ENCODE results near the gene GPC5.

GPC5 gene

DNA sequence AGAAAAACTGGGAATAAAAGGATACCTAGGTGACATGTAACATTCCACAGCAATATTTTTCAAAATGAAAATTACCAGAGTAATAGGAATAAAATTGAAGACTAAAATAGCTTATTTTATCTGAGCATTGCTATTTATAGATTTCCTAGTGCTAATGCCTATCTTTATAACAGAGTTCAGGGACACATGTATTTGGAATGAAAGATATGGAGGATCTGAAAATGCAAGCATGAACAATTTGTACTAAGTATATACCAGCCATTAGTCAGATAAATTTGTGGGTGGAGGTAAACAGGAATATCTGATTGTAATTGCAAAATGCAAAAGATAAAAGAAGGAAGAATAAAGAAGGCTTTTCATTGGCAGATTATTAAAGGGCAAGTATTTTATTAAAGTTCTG is 345.9 kb downstream of the GPC5 start:
- Histone ChIP-seq H3K27ac (ENCODE audit: low read depth, low read length) (no peak overlapping the region), H3K79me2 (ENCODE audit: control insufficient read depth, insufficient read depth, low read length) (no peaks in the 10 kb centered on the region), H4K8ac (ENCODE audit: low read depth, low read length) (no peak overlapping the region), H3K27me3 (ENCODE audit: insufficient read depth, low read length, poor library complexity) (no peaks in the 10 kb centered on the region), H3K4me2 (ENCODE audit: low read length) (no peak overlapping the region), H3K36me3 (ENCODE audit: control insufficient read depth, insufficient read depth, low read length) (no peaks in the 10 kb centered on the region), H3K18ac (ENCODE audit: low read length) (no peak overlapping the region), H2BK15ac (replicated peaks; ENCODE audit: low read depth) (no peak overlapping the region), H3K4me1 (ENCODE audit: control insufficient read depth, low read depth, low read length) (no peaks in the 10 kb centered on the region), H2AK5ac (ENCODE audit: low read length) (no peak overlapping the region), H3K23ac (ENCODE audit: low read length) (no peak overlapping the region), H2BK5ac (ENCODE audit: low read length) (no peak overlapping the region), H2BK120ac (ENCODE audit: low read depth, low read length) (no peak overlapping the region), H3K4ac (ENCODE audit: low read depth, low read length) (no peak overlapping the region), H3K56ac (ENCODE audit: low read length) (no peak overlapping the region), H4K5ac (ENCODE audit: low read length) (no peak overlapping the region), H3K9ac (ENCODE audit: low read length) (no peak overlapping the region), H3K79me1 (ENCODE audit: low read length) (no peaks in the 10 kb centered on the region), H3K4me3 (ENCODE audit: low read length) (no peak overlapping the region)
- no peak for DNase-seq

DNA sequence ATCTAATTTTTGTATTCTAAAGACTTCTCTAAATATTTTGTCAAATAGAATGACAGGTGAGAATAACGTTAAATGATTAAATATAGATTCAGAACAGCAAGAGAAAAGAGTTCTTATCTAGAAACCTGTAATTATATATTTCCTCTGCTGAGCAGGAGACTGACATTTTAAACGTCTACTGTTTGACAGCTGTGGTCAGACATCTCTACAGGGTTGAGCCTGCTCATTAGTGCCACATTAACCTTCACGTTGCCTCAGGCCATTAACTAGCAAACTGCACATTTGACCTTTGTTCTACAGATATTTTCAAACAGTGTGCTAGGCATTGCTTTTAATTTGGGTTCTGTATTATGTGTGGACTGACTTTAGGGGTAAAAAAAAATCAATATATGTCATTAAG is 347.5 kb downstream of the GPC5 start:
- Histone ChIP-seq H3K79me1 (ENCODE audit: low read length) (no peaks in the 10 kb centered on the region), H2BK15ac (replicated peaks; ENCODE audit: low read depth) (no peak overlapping the region), H3K4me1 (ENCODE audit: control insufficient read depth, low read depth, low read length) (no peaks in the 10 kb centered on the region), H3K18ac (ENCODE audit: low read length) (no peak overlapping the region), H4K8ac (ENCODE audit: low read depth, low read length) (no peak overlapping the region), H2AK5ac (ENCODE audit: low read length) (no peak overlapping the region), H3K27me3 (ENCODE audit: insufficient read depth, low read length, poor library complexity) (no peaks in the 10 kb centered on the region), H3K4ac (ENCODE audit: low read depth, low read length) (no peak overlapping the region), H3K4me3 (ENCODE audit: low read length) (no peak overlapping the region), H3K4me2 (ENCODE audit: low read length) (no peak overlapping the region), H2BK5ac (ENCODE audit: low read length) (no peak overlapping the region), H4K5ac (ENCODE audit: low read length) (no peak overlapping the region), H3K27ac (ENCODE audit: low read depth, low read length) (no peak overlapping the region), H3K9ac (ENCODE audit: low read length) (no peak overlapping the region), H3K36me3 (ENCODE audit: control insufficient read depth, insufficient read depth, low read length) (no peaks in the 10 kb centered on the region), H2BK120ac (ENCODE audit: low read depth, low read length) (no peak overlapping the region), H3K56ac (ENCODE audit: low read length) (no peak overlapping the region), H3K79me2 (ENCODE audit: control insufficient read depth, insufficient read depth, low read length) (no peaks in the 10 kb centered on the region), H3K23ac (ENCODE audit: low read length) (no peak overlapping the region)
- WGBS (ENCODE audit: extremely low coverage, insufficient coverage, low lambda C conversion rate): no CpG with 5 or more reads among the region's 3 CpGs
- DNase-seq: no peak

DNA sequence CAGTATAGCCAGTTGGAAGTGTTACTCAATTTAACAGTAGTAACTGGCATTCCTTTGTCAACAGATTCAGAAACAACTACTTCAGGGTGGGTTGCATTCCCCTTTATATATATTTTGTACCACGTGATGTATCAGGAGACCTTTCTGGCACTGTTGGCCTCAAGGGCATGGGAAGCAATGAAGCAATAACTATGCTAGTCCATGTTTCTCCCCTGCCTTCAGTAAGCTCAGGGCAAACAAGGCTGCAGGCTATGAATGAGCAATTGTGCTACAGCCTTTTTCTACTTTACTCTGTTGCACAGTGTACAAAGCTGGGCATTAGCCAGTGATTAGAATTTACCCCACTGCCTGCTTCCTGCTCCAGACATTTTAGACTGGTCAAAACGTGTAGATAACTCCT is 348.8 kb downstream of the GPC5 start:
- no peak overlapping the region for H4K8ac ChIP-seq (ENCODE audit: low read depth, low read length)
- H3K4me1 ChIP-seq (ENCODE audit: control insufficient read depth, low read depth, low read length): no peaks in the 10 kb centered on the region
- H3K36me3 ChIP-seq (ENCODE audit: control insufficient read depth, insufficient read depth, low read length): no peaks in the 10 kb centered on the region
- no peak overlapping the region for H3K23ac ChIP-seq (ENCODE audit: low read length)
- no peaks in the 10 kb centered on the region for H3K79me1 ChIP-seq (ENCODE audit: low read length)
- H4K5ac ChIP-seq (ENCODE audit: low read length): no peak overlapping the region
- no peak overlapping the region for H3K9ac ChIP-seq (ENCODE audit: low read length)
- no peak overlapping the region for H3K4ac ChIP-seq (ENCODE audit: low read depth, low read length)
- DNase-seq: no peak
- no peak overlapping the region for H3K18ac ChIP-seq (ENCODE audit: low read length)
- no peak overlapping the region for H2BK15ac ChIP-seq (replicated peaks; ENCODE audit: low read depth)
- no peaks in the 10 kb centered on the region for H3K27me3 ChIP-seq (ENCODE audit: insufficient read depth, low read length, poor library complexity)
- H2AK5ac ChIP-seq (ENCODE audit: low read length): no peak overlapping the region
- no peak overlapping the region for H2BK5ac ChIP-seq (ENCODE audit: low read length)
- no peaks in the 10 kb centered on the region for H3K79me2 ChIP-seq (ENCODE audit: control insufficient read depth, insufficient read depth, low read length)
- H2BK120ac ChIP-seq (ENCODE audit: low read depth, low read length): no peak overlapping the region
- H3K56ac ChIP-seq (ENCODE audit: low read length): no peak overlapping the region
- H3K4me3 ChIP-seq (ENCODE audit: low read length): no peak overlapping the region
- no peak overlapping the region for H3K4me2 ChIP-seq (ENCODE audit: low read length)
- no peak overlapping the region for H3K27ac ChIP-seq (ENCODE audit: low read depth, low read length)
- WGBS (ENCODE audit: extremely low coverage, insufficient coverage, low lambda C conversion rate): no CpG with 5 or more reads among the region's 2 CpGs

DNA sequence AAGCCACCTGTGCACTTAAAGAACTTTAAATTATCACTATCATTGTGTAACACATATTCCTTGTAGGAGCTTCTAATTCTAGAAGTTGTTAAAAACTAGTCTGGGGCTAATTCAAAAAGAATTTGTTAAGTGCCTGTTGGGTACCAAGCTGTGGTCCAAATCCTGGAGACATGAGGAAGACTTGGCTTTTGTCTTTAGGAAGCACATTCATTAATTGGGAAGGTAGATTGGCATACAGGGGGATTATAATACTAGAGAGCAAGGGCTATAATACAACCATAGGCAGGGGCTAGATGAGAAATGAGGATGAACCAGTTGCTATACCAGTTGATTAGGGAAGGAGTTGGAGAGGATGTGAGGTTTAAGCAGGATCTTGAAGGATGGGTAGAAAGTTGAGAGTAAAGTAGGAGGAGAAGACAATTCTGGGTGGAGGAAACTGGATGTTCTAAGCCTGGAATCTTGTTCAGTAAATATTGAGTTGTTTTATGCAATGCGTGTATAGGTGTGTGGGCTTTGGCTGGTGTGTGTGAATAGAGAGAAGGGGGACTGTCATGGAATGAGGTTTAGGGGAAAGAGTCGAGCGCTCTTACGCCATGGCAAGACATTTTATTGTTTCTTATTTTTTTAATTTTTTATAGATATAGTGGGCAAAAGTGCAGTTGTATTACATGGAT is 350.1 kb downstream of the GPC5 start:
- no peak for DNase-seq
- no peak overlapping the region for H3K4me3 ChIP-seq (ENCODE audit: low read length)
- no peak overlapping the region for H3K9ac ChIP-seq (ENCODE audit: low read length)
- no peak overlapping the region for H3K56ac ChIP-seq (ENCODE audit: low read length)
- H3K79me1 ChIP-seq (ENCODE audit: low read length): no peaks in the 10 kb centered on the region
- H2AK5ac ChIP-seq (ENCODE audit: low read length): no peak overlapping the region
- no peak overlapping the region for H3K4me2 ChIP-seq (ENCODE audit: low read length)
- no peak overlapping the region for H3K4ac ChIP-seq (ENCODE audit: low read depth, low read length)
- no peak overlapping the region for H2BK15ac ChIP-seq (replicated peaks; ENCODE audit: low read depth)
- H3K18ac ChIP-seq (ENCODE audit: low read length): no peak overlapping the region
- no peaks in the 10 kb centered on the region for H3K36me3 ChIP-seq (ENCODE audit: control insufficient read depth, insufficient read depth, low read length)
- no peaks in the 10 kb centered on the region for H3K27me3 ChIP-seq (ENCODE audit: insufficient read depth, low read length, poor library complexity)
- H3K27ac ChIP-seq (ENCODE audit: low read depth, low read length): no peak overlapping the region
- H4K8ac ChIP-seq (ENCODE audit: low read depth, low read length): no peak overlapping the region
- H3K79me2 ChIP-seq (ENCODE audit: control insufficient read depth, insufficient read depth, low read length): no peaks in the 10 kb centered on the region
- no peak overlapping the region for H2BK120ac ChIP-seq (ENCODE audit: low read depth, low read length)
- no CpG with 5 or more reads among the region's 4 CpGs for WGBS (ENCODE audit: extremely low coverage, insufficient coverage, low lambda C conversion rate)
- no peaks in the 10 kb centered on the region for H3K4me1 ChIP-seq (ENCODE audit: control insufficient read depth, low read depth, low read length)
- no peak overlapping the region for H2BK5ac ChIP-seq (ENCODE audit: low read length)
- no peak overlapping the region for H3K23ac ChIP-seq (ENCODE audit: low read length)
- no peak overlapping the region for H4K5ac ChIP-seq (ENCODE audit: low read length)

DNA sequence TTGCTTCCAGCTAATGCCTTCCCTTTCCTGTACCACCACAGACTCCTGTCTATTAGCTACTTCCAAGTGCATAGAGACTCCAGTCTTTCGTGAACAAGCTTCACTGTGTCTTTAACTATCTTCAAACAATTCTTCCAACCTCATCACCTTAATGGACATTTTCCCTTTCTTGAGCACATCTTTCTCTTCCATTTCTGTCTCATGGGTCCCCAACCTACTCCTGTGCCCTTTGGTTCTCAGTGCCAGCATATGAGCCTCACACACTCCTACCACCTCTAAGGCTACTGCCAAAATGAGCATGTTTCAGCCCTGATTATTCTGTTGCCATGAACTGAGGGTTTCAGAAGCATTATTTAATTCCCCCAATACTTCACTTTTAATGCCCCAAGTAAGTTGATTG is 360.3 kb downstream of the GPC5 start:
- no peak overlapping the region for H3K4ac ChIP-seq (ENCODE audit: low read depth, low read length)
- no peak overlapping the region for H3K27ac ChIP-seq (ENCODE audit: low read depth, low read length)
- no peak overlapping the region for H3K23ac ChIP-seq (ENCODE audit: low read length)
- H3K79me1 ChIP-seq (ENCODE audit: low read length): no peaks in the 10 kb centered on the region
- no peak overlapping the region for H4K8ac ChIP-seq (ENCODE audit: low read depth, low read length)
- H3K4me2 ChIP-seq (ENCODE audit: low read length): no peak overlapping the region
- no peaks in the 10 kb centered on the region for H3K79me2 ChIP-seq (ENCODE audit: control insufficient read depth, insufficient read depth, low read length)
- H4K5ac ChIP-seq (ENCODE audit: low read length): no peak overlapping the region
- no peak overlapping the region for H2BK15ac ChIP-seq (replicated peaks; ENCODE audit: low read depth)
- H3K4me1 ChIP-seq (ENCODE audit: control insufficient read depth, low read depth, low read length): no peaks in the 10 kb centered on the region
- no peak overlapping the region for H3K9ac ChIP-seq (ENCODE audit: low read length)
- no peak overlapping the region for H2BK120ac ChIP-seq (ENCODE audit: low read depth, low read length)
- H2AK5ac ChIP-seq (ENCODE audit: low read length): no peak overlapping the region
- H3K36me3 ChIP-seq (ENCODE audit: control insufficient read depth, insufficient read depth, low read length): no peaks in the 10 kb centered on the region
- no peak overlapping the region for H3K4me3 ChIP-seq (ENCODE audit: low read length)
- no peak overlapping the region for H3K18ac ChIP-seq (ENCODE audit: low read length)
- WGBS (ENCODE audit: extremely low coverage, insufficient coverage, low lambda C conversion rate): no CpG with 5 or more reads among the region's 1 CpG
- no peak for DNase-seq
- H3K56ac ChIP-seq (ENCODE audit: low read length): no peak overlapping the region
- H3K27me3 ChIP-seq (ENCODE audit: insufficient read depth, low read length, poor library complexity): no peaks in the 10 kb centered on the region
- no peak overlapping the region for H2BK5ac ChIP-seq (ENCODE audit: low read length)

DNA sequence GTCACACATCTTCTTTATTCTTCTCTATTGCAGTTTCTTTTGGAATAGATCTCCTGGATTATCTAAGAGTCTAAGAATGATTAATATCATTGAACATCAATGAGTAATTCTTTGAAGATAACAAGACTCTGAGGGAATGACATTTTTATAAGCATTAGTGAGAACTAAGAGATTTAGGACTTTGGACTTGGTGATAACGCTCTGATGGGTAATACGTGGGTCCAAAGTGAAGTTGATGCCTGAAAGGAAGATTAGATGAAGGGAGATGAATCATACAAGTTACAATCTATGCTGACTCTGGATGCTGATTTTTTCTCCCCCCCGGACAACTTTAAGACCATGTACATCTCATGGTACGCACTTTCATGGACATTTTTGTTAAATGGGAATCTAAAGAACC is 364.5 kb downstream of the GPC5 start:
- no peaks in the 10 kb centered on the region for H3K4me1 ChIP-seq (ENCODE audit: control insufficient read depth, low read depth, low read length)
- no peak overlapping the region for H4K8ac ChIP-seq (ENCODE audit: low read depth, low read length)
- WGBS (ENCODE audit: extremely low coverage, insufficient coverage, low lambda C conversion rate): no CpG with 5 or more reads among the region's 4 CpGs

More for the DNA sequence above, 364.5 kb downstream of the GPC5 start:
- no peak overlapping the region for H3K56ac ChIP-seq (ENCODE audit: low read length)
- no peaks in the 10 kb centered on the region for H3K79me1 ChIP-seq (ENCODE audit: low read length)
- H4K5ac ChIP-seq (ENCODE audit: low read length): no peak overlapping the region
- no peak overlapping the region for H3K4ac ChIP-seq (ENCODE audit: low read depth, low read length)
- H3K18ac ChIP-seq (ENCODE audit: low read length): no peak overlapping the region
- H2BK15ac ChIP-seq (replicated peaks; ENCODE audit: low read depth): no peak overlapping the region
- no peak overlapping the region for H3K23ac ChIP-seq (ENCODE audit: low read length)
- H3K27me3 ChIP-seq (ENCODE audit: insufficient read depth, low read length, poor library complexity): no peaks in the 10 kb centered on the region
- H2AK5ac ChIP-seq (ENCODE audit: low read length): no peak overlapping the region
- no peak overlapping the region for H2BK5ac ChIP-seq (ENCODE audit: low read length)
- no peak overlapping the region for H2BK120ac ChIP-seq (ENCODE audit: low read depth, low read length)
- no peak overlapping the region for H3K27ac ChIP-seq (ENCODE audit: low read depth, low read length)
- no peak overlapping the region for H3K4me2 ChIP-seq (ENCODE audit: low read length)
- H3K36me3 ChIP-seq (ENCODE audit: control insufficient read depth, insufficient read depth, low read length): no peaks in the 10 kb centered on the region
- DNase-seq: no peak
- no peak overlapping the region for H3K4me3 ChIP-seq (ENCODE audit: low read length)
- no peaks in the 10 kb centered on the region for H3K79me2 ChIP-seq (ENCODE audit: control insufficient read depth, insufficient read depth, low read length)
- H3K9ac ChIP-seq (ENCODE audit: low read length): no peak overlapping the region
